OCI-LY7 (cell line): ENCODE results near the gene DSCAM.

Experiments used
- EZH2phosphoT487 ChIP-seq: fragments of 200-600 bp; sonication (generic); IDR thresholded peaks from 2 replicates; pipeline ENCODE4 v1.6.1; 2018; ENCODE audit warnings: low read depth, borderline replicate concordance, mild to moderate bottlenecking, mixed run types, antibody characterized with exemption, low read length, moderate library complexity, mixed read lengths
- TF ChIP-seq, protein P1 (sequence below): fragments of 200-600 bp; sonication (generic); conservative IDR thresholded peaks from 2 replicates; pipeline ENCODE4 v1.5.1; 2014; ENCODE audit warnings: mild to moderate bottlenecking, antibody characterized with exemption, low read length, moderate library complexity, mixed read lengths

DNA sequence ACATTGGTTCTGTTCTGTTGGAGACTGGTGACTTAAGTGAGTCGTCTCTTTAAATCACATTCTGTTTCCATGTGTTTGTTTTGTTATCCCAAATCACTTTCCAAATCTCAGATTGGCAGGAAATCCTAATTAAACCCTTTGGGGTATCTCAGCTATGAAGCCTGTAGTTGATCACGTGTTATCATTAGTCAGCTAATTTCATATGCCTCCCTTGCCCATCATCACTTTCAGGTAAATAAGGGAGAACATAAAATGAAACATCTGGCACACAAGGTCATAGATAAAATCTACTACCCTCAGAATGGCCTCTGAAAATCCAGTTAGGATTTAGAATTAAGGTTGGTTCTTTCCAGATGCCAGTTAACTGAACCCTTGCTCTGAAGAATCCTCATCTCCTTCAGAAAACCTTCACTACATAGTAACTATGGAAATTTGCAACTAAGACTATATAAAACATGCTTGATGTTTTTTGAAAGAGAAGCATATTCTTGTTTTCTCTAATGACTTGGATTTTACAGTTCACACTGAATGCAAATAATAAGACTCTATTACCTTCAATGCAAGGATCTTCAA lies 401.5 kb downstream of the DSCAM start:
- TF ChIP-seq, protein P1, sequence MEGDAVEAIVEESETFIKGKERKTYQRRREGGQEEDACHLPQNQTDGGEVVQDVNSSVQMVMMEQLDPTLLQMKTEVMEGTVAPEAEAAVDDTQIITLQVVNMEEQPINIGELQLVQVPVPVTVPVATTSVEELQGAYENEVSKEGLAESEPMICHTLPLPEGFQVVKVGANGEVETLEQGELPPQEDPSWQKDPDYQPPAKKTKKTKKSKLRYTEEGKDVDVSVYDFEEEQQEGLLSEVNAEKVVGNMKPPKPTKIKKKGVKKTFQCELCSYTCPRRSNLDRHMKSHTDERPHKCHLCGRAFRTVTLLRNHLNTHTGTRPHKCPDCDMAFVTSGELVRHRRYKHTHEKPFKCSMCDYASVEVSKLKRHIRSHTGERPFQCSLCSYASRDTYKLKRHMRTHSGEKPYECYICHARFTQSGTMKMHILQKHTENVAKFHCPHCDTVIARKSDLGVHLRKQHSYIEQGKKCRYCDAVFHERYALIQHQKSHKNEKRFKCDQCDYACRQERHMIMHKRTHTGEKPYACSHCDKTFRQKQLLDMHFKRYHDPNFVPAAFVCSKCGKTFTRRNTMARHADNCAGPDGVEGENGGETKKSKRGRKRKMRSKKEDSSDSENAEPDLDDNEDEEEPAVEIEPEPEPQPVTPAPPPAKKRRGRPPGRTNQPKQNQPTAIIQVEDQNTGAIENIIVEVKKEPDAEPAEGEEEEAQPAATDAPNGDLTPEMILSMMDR = no peak
- no peak for TF ChIP-seq EZH2phosphoT487
